GM03348 (cell line): ENCODE data around the gene CCM2.
A peak's percentile ranks its signal among the peaks of the same experiment; 100 is the strongest.
"Not testable (repeated sequence)": the region's sequence is repeated elsewhere in the genome, so short reads cannot be mapped to it uniquely, and the experiment has no call there.

Experiments used
- DNase-seq: peaks from one replicate; pipeline ENCODE4 v3.0.0; 2012; ENCODE audit warnings: low spot score

Gene CCM2

DNA sequence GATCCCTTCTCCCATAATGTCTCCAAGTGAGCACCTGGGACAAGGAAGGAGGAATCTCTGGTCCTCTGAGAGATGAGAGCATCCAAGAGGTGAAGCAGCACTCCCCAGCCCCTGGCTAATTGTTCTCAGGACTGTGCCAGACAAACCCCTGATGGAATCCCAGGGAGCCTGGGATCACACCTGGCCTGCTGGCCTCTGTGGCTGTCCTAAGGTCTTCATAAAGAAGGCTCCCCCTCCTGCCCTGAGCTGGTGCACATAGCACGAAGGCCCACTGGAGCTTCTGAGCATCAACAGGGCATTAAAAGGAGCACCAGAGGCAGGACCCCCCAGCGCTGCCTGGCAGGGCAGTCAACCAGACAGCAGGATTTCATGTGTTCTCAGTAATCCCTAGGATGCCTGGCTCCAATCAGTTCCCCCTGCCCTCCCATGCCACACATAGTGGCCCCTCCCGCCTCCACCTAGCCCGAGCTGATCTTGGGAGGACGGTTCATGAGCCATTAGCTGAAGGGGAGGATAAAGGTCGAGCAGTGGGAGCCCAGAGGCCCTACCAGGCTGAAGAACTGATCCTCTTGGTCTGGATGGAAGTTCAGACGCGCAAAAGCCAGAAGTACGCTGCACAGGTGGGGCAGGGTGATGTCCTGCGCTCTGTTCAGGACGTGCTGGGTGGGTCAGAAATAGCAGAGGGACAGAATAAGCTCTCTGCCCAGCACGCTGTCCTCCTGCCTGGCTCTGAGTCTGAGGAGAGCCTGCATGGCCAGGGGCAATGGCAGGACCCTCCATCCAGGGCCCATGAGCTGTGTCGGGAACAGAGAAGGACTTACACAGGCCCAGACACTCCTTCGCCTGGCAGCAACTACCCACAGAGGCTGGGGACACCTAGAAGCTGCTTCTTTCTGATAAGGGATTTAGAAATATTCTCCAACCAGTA lies 103.0 kb downstream of the CCM2 start:
- DNase-seq: no peak

GRCh38 chr7:45103958-45104843 lies 104.2 kb downstream of the CCM2 start:
- DNase-seq: no peak

GRCh38 chr7:45104844-45105587 lies 105.0 kb downstream of the CCM2 start:
- DNase-seq: no peak

GRCh38 chr7:45105588-45106188 lies 105.7 kb downstream of the CCM2 start:
- DNase-seq: no peak

GRCh38 chr7:45106820-45107219 lies 106.8 kb downstream of the CCM2 start:
- no peak for DNase-seq

DNA sequence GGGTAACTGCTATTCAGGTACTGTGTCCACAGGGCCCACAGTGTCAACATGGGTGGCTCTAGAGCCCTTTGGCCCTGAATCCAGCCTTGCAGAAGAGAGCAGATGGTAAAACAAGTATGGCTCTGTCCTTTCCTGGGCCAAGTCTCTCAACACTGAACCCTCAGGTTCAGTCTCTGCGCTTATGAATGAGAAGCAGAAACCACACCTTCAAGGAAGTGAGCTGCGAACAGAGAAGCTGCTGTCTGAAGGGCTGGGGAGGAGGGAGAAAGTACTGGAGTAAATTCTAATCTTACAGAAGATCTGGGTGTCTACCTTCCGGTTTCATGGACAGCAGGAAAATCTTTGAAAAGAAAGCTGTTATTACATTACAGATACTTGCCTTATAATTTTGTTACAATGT lies 107.4 kb downstream of the CCM2 start:
- no peak for DNase-seq

- no peak for DNase-seq
These were observed 108.9 kb downstream of the CCM2 start for GRCh38 chr7:45108863-45109262.

GRCh38 chr7:45111298-45112223 lies 111.6 kb downstream of the CCM2 start, which contains the start of gene TBRG4:
TSS of gene TBRG4 (minus strand) at chr7:45111697. CDS start at chr7:45109237, 2,460 bp downstream.
- DNase-seq: peak; percentile 97

- DNase-seq: no peak
These were observed 112.6 kb downstream of the CCM2 start for GRCh38 chr7:45112648-45113047.

DNA sequence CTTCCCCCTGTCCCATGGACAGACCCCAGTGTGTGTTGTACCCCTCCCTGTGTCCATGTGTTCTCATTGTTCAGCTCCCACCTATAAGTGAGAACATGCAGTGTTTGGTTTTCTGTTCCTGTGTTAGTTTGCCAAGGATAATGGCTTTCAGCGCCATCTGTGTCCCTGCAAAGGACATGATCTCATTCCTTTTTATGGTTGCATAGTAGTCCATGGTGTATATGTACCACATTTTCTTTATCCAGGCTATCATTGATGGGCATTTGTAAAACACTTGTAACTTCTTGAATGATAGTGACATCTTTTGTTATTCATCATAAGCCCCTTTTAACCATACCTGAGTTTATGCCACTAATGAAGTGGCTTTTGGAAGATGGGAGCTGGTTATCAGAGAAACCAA lies 114.3 kb downstream of the CCM2 start:
- DNase-seq: not testable (repeated sequence)

DNA sequence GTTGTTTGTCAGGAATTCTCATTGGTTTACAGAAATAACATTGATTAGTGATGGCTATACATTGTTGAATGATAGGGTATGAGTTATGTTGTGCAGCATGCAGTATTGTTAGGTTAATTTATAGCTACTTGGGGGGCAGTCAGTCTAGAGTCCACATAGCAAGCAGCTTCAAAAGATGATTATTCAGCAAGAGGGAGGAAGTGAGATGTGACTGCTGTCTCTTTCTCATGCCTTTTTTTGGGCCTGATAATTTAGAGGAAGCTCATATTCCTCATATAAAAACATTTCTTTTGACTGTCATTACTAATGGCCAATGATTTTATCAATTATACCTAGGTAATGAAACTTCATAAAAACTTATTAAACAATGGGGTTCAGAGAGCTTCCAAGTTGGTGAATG lies 114.9 kb downstream of the CCM2 start:
- DNase-seq: no peak

GRCh38 chr7:45116048-45116447 lies 116.0 kb downstream of the CCM2 start:
- no peak for DNase-seq

DNA sequence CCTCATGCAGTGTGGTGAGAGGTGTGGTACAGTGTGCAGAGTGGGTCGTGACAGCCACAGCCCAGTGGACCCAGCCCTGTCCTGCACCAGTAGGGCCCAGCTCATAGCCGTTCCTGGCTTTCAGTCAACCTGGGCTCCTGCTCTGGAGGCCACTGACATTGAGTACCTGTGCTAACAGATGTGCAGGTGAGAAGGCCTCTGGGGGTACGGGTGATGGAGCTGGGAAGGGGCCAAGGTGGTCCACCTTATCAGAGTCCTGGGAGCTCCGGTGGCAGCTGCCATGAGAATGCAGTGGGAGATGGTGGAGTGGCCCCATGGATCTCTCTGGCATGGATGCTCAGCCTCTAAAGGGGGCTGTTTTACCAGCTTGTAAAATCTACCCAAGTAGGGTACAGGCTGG lies 117.6 kb downstream of the CCM2 start:
- DNase-seq: no peak

GRCh38 chr7:45118292-45118691 lies 118.3 kb downstream of the CCM2 start:
- no peak for DNase-seq

GRCh38 chr7:45118889-45119331 lies 118.9 kb downstream of the CCM2 start:
- DNase-seq: no peak

GRCh38 chr7:45119550-45119949 lies 119.5 kb downstream of the CCM2 start:
- no peak for DNase-seq

GRCh38 chr7:45122975-45123860 lies 123.2 kb downstream of the CCM2 start:
- no peak for DNase-seq

- no peak for DNase-seq
These were observed 124.1 kb downstream of the CCM2 start for GRCh38 chr7:45123913-45124710.
